HG03460 (cell line): Measurements from ENCODE around the gene USP35.

ENCODE experiments used
- ATAC-seq: cut with Tn5 transposase; IDR thresholded peaks from one replicate; pipeline ENCODE4 v1.9.1; 2021; ENCODE audit not compliant: unreplicated experiment

The USP35 gene

DNA sequence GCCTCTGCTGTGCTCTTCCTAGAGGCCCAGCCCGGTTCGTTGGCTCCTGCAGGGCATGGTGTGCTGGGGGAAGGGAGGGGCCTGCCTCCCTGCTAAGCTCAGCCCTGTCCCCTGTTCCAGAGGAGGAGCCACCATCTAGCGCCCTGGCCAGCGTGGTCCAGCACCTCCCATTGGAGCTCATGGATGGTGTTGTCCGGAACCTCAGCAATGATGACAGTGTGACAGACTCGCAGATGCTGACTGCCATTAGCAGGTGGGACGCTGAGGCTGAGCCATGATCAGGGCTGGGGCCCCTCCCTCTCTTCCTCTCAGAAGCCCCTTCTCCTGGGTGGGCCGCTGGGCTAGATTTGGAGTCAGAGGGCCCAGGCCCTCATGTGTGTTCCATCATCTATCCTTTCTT, 9.1 kb downstream of the USP35 start:
- ATAC-seq = no peak

DNA sequence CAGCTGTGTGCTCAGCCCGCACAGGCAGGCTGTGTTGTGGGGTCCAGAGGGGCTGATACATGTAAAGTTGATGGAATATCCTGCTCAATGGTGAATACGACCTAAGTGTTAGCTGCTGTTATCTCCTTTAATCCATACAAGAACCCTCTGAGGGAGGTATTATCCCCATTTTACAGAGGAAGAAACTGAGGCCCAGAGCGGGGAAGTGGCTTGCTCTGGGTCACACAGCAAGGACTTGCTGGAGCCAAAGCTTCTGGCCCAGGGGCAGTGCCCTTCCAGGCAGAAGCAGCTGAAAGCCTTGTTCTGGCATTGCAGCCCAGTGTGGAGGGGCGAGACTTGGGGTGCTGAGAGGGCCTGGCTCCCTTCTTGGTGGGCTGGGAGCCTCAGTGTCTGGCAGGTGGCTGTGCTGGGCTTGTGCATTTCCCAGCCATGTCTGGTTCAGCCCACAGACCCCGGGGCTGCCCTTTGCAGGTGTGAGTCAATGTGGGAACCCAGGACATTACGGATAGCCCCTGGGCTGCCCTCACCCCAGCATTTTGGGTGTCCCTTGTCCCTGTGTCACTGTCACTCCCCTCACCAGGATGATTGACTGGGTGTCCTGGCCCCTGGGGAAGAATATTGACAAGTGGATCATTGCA, 10.4 kb downstream of the USP35 start:
- no peak for ATAC-seq

GRCh38 chr11:78199653-78200015, 10.9 kb downstream of the USP35 start:
- ATAC-seq = no peak

GRCh38 chr11:78200061-78200460, 11.3 kb downstream of the USP35 start:
- ATAC-seq = no peak

GRCh38 chr11:78200553-78200952, 11.8 kb downstream of the USP35 start:
- ATAC-seq = no peak

- ATAC-seq = no peak
Measured at GRCh38 chr11:78201096-78201818, 12.5 kb downstream of the USP35 start.

GRCh38 chr11:78202733-78203167, 14.0 kb downstream of the USP35 start:
- no peak for ATAC-seq

GRCh38 chr11:78203184-78203583, 14.5 kb downstream of the USP35 start:
- ATAC-seq = no peak

GRCh38 chr11:78205256-78205655, 16.5 kb downstream of the USP35 start:
- no peak for ATAC-seq

DNA sequence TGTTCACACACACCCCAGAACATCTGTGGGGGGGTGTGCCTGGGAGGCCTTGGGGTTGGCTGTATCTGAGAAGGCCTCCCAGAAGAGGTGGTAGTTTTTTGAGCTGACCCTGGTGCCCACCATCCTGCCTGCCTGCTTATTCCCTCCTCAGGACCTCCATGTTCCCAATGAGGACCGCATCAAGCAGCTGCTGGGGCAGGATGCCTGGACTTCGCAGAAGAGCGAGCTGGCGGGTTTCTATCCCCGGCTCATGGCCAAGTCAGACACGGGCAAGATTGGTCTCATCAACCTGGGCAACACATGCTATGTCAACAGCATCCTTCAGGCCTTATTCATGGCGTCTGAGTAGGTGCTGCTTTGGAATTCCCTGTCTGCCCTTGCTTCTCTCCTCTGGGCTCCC, 17.0 kb downstream of the USP35 start:
- no peak for ATAC-seq

DNA sequence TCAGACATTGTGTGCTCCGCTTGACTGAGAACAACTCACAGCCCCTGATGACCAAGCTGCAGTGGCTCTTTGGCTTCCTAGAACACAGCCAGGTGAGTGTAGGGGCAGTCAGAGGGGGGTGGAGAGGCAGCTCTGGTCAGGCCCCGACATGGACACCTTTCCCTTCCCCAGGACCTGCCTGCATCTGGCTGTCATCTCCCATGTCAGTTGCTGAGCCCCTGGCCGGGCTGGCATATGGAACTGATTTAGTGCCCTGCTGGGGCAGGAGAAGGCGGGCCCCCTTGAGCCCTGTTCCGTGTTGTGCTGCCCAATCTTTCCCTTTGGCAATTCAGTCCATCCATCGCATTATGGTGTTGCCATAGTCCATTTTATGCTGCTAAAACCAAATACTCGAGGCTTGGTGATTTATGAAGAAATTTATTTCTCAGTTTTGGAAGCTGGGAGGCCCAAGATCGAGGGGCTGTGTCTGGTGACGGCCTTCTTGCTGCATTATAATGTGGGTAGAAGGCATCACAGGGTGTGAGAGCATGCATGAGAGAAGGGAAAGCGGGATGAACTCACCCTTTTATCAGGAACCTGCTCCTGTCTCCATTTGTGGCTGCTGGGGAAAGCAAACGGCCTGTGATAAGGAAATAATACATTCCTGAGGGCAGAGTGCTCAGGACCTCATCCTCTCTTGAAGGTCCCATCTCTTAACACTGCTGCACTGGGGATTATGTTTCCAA, 19.0 kb downstream of the USP35 start:
- no peak for ATAC-seq

DNA sequence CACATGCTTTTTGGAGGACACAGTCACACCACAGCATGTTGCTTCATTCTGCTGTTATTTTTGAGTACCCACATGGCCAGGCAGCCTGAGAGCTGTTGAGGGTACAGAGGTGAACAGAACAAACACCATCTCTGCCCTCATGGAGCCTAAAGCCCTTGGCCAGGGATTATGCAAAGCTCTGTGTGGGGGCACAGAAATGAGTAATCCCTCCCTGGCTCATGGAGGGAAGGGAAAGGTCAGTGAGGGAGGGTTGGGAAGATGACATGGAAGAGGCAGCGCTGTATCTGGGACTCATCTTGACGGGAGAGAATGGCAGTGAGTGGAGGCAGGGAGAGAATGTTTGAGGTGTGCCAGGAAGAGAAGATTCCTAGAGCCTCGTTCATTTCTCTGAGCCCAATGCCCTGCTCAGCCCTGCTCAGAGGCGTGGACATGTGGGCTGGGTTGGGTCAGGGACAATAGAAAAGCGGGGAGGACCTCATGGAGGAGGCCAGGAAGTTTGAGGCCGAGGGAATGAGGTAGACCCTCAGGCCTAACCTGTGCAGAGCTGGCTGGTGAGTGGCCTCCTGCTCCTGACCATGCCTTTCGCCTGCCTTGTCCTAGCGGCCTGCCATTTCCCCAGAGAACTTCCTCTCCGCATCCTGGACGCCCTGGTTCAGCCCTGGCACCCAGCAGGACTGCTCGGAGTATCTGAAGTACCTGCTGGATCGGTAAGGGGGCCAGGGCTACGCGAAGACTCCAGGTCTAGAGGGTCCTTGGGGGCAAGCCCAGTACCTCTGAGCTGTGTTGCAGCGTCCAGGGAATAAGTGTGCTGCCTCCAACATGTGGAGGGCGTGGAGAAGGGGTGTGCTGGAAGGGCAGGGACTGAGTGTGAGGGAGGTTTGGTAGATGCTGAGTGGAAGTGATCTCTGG, 19.8 kb downstream of the USP35 start:
- no peak for ATAC-seq

GRCh38 chr11:78209478-78209877, 20.8 kb downstream of the USP35 start:
- no peak for ATAC-seq

DNA sequence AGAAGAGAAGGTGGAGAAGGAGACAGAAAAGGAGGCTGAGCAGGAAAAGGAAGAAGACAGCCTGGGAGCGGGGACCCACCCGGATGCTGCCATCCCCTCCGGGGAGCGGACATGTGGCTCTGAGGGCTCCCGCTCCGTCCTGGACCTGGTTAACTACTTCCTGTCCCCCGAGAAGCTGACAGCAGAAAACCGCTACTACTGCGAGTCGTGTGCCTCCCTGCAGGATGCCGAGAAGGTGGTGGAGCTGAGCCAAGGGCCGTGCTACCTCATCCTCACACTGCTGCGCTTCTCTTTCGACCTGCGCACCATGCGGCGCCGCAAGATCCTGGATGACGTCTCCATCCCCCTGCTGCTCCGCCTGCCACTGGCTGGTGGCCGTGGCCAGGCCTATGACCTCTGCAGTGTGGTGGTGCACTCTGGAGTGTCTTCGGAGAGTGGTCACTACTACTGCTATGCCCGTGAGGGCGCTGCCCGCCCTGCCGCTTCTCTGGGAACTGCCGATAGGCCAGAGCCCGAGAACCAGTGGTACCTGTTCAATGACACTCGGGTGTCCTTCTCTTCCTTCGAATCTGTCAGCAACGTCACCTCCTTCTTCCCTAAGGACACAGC, 21.4 kb downstream of the USP35 start:
- ATAC-seq = no peak

DNA sequence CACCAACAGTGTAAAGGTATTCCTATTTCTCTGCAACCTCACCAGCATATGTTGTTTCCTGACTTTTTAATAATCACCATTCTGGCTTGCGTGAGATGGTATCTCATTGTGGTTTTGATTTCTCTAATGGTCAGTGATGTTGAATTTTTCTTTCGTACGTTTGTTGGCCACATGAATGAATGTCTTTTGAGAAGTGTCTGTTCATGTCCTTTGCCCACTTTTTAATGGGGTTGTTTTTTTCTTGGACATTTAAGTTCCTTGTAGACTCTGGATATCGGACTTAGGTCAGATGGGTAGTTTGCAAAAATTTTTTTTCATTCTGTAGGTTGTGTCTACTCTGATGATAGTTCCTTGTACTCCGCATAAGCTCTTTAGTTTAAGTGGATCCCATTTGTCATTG, 22.8 kb downstream of the USP35 start:
- no peak for ATAC-seq

GRCh38 chr11:78212586-78213371, 24.1 kb downstream of the USP35 start:
- no peak for ATAC-seq

DNA sequence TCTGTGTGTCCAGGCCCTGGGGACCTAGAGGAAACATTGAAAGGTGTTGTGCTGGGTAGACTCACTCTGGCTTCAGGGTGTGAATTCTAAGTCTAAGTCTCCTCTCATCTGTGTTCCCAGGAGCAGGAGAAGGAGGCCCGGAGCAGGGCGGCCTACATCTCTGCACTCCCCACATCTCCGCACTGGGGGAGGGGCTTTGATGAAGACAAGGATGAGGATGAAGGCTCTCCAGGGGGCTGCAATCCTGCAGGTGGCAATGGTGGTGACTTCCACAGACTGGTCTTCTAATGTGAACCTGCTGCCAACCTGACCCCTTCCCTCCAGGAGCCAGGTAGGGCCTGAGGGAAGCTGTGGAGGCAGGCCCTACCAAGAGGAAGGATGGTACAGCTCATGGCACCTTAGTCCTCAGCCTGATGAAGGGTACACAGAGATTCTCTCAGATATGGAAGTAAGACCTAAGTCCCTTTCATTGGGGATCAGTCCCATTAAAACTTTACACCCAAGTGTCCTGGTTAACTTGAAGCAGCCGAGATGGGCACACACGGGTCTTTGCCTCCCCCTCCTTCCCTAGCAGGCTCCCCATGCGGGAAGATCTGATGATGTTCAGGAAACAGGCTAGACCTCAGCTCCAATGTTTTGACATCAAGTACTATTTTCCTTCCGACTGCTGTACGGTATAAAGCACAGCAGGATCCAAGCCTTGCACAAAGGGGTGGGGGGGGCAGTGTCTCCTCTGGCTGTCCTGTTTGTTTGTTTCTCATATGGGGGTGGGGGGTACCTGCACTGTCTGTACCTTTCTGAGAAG, 25.0 kb downstream of the USP35 start:
- ATAC-seq = no peak

DNA sequence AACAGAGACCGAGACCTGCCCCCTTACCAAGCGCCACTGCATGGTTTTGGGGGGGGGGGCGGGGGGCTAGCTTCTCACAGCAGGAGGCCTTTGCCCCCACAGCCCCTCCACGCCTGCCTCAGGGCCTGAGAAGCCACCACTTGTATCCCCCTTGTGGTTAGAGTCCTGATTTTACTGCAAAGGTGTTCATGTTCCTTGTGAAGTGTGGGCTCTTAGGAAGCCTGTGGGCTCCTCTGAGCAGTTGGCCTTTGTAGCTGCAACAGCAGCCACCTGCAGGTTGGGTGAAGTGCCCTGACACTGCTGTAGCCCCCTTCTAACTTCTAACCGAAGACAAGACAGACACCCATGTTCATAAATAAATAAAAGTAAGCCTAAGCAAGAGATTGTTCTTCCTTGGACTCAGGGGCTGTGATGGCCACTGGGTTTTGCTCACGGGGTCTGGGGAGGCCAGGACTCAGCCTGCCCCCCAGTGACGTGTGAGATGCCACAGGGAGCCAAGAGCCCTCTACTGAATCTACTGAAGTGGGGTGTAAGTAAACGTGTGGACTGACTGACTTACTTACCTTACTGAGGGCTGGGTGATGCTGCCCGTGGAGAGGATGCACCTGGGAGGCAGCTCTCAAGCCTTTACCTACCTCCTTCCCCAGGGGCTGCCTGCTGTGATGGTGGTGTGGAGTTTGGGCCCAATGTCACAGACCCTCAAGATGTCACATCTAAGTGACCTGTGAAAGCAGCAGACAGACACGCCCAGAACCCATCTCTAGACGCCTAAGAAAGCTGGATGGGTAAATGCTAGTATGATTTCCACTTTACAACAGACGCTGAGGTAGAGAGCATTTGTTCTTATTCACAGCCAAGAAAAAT, 25.8 kb downstream of the USP35 start:
- ATAC-seq = no peak
